UCSD-AML1 (cell line): Measurements from ENCODE around the gene PNN.
A peak's percentile ranks its signal among the peaks of the same experiment; 100 is the strongest.
"Not testable (repeated sequence)": the region's sequence is repeated elsewhere in the genome, so short reads cannot be mapped to it uniquely, and the experiment has no call there.

Experiments
- DNase-seq: peaks from one replicate; lab custom pipeline; 2025; ENCODE audit not compliant: unreplicated experiment; lab: John Stamatoyannopoulos, UW

PNN gene

DNA sequence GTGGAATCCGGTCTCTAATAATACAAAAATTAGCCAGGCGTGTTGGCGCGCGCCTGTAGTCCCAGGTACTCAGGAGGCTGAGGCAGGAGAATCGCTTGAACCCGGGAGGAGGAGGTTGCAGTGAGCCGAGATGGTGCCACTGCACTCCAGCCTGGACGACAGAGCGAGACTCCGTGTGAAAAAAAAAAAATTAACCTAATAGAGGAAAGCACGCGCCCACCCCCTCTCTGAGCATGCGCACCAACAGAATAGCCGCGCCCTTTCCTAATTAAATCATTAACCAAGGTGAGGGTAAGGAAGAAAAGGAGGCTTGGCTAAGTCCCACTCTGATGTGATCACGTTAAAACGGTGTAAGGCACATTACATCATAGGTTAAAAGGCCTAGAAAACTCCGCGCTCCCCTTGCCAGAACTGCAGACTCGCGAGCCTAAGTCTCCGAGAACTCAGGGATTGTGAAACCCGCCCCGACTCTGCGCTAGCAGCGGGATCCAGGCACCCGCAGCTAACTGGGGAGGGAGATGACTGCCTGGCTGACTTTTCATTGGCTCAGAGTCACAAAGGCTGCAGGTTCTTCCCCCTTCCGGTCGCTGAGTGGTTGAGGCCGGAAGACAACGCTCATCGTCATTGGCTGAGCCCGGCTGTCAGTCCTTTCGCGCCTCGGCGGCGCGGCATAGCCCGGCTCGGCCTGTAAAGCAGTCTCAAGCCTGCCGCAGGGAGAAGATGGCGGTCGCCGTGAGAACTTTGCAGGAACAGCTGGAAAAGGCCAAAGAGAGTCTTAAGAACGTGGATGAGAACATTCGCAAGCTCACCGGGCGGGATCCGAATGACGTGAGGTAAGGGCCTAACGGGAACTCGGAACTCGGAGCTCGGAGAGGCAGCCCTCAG, at the start of gene PNN:
TSS of gene PNN (plus strand) at position 695 of the 885 bp plus-strand sequence. CDS start at position 721, 26 bp downstream.
- peak; percentile 97 for DNase-seq

DNA sequence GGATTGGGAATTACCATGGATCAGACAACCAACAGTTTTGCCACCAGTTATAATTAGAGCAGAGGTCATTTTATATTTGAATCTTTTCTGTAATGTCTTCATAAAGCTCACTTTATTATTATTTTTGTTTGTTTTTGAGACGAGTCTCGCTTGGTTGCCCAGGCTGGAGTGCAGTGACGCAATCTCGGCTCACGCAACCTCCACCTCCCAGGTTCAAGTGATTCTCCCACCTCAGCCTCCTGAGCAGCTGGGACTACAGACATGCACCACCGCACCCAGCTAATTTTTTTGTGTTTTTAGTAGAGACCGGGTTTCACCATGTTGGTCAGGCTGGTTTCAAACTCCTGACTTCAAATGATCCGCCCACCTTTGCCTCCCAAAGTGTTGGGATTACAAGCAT, 37.2 kb upstream of the PNN start:
- not testable (repeated sequence) for DNase-seq

DNA sequence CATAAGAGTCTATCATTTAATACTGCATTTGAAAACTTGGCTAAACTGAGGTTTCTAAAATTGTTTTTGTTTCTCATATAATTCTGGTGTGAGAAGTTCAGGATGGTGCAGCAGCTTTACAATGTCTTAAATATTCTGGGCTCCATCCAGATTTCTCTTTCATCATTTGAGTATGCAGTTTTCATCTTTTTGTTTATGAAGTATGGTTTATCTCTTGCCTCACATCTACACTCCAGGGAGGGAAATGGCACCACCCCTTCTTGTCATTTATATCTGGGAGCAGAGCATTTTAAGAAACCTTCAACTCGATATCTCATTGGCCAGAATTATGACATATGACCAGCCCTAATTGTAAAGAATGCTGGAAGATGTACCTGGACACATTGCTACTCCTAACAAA, 36.6 kb upstream of the PNN start:
- no peak for DNase-seq

DNA sequence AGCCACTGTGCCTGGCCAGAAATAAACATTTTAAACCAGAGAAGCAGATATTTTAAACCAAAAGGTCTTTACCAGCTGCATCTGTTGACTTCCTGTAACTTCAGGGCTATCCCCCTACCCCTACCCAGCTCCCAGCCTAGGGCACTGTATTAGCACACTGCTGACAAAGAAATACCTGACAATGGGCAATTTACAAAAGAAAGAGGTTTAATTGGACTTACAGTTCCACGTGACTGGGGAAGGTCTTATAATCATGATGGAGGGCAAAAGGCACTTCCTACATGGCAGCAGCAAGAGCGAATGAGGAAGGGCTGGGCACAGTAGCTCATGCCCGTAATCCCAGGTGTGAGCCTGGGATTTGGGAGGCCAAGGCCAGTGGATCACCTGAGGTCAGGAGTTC, 34.9 kb upstream of the PNN start:
- no peak for DNase-seq

DNA sequence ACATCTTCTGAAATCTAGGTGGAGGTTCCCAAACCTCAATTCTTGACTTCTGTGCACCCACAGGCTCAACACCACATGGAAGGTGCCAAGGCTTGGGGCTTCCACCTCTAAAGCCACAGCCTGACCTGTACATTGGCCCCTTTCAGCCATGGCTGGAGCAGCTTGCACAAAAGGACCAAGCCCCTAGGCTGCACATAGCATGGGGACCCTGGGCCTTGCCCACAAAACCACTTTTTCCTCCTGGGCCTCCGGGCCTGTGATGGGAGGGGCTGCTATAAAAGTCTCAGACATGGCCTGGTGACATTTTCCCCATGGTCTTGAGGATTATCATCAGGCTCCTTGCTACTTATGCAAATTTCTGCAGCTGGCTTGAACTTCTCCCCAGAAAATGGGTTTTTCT, 33.4 kb upstream of the PNN start:
- DNase-seq, result not testable (repeated sequence)

DNA sequence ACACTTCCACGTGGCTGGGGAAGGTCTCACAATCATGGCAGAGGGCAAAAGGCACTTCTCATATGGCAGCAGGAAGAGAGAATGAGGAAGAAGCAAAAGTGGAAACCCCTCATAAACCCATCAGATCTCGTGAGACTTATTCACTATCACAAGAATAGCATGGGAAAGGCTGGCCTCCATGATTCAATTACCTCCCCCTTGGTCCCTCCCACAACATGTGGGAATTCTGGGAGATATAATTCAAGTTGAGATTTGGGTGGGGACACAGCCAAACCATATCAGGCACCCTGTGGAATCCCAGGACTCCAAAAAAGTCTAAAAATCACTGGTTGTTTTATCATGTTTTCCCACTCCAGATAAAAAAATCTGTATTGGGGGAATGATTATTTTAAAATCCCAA, 31.8 kb upstream of the PNN start:
- not testable (repeated sequence) for DNase-seq

DNA sequence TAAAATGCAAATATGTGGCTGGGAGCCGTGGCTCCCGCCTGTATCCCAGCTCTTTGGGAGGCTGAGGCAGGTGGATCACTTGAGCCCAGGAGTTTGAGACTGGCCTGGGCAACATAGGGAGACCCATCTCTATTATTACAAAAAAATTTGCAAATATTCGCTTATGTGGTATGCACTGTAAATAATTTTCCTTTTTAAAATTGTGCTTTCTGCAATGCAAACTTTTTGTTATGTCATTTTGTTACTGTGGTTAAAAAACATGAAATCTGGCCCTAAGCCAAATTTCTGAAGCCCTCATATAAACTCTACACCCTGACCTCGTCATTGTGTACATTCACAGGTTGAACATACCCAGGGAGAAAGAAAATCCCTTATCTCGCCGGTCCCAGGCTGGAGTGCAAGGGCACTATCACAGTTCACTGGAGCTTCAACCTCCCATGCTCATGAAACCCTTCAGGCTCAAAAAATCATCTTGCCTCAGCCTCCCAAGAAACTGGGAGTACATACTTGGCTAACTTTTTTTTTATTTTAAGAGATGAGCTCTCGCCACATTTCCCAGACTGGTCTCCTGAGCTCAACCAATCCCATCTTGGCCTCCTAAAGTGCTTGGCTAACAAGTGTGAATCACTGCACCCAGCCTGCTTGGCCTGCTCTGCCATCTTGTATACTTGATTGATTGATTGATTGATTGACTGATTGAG, 29.6 kb upstream of the PNN start:
- no peak for DNase-seq

DNA sequence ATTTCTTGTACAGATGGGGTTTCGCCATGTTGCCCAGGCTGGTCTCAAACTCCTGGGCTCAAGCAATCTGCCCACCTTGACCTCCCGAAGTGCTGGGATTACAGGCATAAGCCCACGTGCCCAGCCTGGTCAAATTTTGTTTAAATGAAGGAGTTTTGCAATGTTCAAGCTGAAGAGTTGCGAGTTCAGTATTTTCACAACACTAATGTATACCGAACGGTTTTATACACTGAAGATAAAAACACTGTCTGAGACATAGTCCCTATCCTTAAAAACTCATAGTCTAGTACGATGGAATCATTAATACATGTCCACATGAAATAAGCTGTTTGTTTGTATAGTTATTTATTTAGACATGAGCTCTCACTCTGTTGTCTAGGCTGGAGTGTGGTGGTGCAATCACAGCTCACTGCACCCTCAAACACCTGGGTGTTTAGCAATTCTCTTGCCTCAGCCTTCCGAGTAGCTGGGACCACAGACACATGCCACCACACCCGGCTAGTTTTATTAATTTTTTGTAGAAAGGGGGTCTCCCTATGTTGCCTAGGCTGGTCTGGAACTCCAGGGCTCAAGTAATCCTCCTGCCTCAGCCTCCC, 20.4 kb upstream of the PNN start:
- DNase-seq, result no peak

DNA sequence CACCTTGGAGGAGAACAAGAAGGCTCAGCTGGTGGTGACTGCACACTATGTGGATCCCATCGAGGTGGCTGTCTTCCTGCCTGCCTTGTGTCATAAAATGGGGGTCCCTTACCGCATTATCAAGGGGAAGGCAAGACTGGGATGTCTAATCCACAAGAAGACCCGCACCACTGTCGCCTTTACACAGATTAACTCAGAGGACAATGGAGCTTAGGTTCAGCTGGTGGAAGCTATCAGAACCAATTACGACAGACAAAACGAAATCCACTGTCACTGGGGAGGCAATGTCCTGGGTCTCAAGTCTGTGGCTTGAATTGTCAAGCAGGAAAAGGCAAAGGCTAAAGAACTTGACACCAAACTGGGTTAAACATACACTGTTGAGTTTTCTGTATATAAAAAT, 17.6 kb upstream of the PNN start:
- no peak for DNase-seq

DNA sequence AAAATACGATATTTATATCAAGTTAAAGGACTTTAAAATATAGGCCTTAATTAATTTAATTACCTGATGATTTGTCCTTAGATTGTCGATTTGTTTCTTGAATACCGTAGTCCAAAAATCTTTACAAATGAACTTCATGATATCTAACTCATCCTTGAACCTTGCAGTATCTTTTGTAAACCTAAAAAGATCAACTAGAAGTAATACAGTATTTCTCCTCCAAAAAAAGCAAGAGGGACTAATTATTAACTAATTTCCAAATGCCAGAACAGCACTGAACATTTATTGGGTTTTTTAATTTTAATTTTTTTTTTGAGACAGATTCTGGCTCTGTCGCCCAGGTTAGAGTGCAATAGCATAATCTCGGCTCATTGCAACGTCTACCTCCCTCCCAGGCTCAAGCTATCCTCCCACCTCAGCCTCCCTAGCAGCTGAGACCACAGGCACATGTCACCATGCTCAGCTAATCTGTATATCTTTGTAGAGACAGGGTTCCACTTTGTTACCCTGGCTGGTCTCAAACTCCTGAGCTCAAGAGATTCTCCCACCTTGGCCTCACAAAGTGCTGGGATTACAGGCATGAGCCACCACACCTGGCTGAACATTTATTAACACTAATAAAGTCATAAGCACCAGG, 16.7 kb upstream of the PNN start:
- DNase-seq, result no peak

DNA sequence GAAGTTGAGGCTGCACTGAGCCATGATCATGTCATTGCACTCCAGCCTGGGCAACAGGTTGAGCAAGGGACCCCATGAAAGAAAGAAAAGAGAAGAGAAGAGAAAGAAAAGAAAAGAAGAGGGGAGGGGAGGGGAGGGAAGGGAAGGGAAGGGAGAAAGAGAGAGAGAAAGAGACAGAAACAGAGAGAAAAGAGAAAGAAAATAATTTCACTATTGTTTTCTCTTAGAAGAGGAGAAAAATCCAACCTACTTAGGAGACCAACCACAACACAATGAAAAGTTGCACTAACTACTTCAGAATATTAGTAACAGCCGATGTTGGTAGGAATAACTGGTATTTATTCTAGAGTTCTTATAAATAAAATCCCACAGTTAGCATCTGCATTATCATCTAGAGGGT, 14.6 kb upstream of the PNN start:
- DNase-seq, result no peak

DNA sequence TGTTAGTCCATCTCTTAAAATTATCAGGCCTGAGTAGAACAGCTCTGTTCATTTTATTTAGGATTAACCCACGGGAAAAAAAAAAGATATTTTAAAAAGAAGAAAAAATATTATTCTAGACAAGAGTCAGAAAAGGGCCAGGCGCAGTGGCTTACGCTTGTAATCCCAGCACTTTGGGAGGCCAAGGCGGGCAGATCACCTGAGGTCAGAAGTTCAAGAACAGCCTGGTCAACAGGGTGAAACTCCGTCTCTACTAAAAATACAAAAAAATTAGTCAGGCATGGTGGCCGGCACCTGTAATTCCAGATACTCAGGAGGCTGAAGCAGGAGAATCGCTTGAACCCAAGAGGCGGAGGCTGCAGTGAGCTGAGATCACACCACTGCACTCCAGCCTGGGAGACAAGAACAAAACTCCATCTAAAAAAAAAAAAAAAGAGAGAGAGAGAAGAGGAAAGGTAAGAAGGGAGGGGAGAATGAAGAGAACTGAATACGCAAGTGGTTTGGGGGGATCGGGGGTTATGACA, 7.2 kb upstream of the PNN start:
- DNase-seq, result not testable (repeated sequence)

DNA sequence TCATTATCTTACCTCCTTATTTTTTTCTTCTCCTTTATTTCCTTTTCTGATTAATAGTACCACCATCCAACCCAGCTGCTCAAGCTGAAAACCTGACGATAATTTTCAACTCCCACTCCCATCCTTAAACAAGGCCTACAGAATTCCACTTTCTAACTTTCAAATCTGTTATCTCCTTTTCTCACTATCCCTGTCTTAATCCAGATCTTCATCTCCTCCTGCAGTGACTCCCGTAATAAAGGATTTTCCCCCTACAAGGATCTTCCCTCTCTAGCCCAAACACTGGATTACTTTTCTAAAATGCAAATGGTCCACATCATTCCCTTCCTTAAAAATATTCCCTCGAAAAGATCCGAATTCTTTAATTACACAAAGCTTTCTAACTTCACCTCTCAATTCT, 6.5 kb upstream of the PNN start:
- no peak for DNase-seq

DNA sequence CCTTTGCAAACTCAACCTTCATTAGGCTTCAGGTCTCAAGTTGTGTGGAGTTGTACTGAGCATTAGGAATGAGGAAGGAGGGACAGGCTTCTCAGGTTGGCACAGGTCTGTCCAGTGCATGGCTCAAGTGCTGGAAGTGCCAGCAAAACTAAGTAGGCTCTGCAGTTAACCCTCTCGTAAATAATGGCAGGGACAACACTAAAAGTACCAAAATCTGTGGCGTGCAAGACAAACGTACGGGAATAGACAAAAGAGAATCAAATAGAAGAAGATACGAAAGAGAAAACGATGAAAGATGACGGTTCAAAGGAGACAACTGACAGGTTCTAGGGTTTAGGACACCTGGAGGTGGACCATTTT, 5.5 kb upstream of the PNN start:
- DNase-seq, result no peak

DNA sequence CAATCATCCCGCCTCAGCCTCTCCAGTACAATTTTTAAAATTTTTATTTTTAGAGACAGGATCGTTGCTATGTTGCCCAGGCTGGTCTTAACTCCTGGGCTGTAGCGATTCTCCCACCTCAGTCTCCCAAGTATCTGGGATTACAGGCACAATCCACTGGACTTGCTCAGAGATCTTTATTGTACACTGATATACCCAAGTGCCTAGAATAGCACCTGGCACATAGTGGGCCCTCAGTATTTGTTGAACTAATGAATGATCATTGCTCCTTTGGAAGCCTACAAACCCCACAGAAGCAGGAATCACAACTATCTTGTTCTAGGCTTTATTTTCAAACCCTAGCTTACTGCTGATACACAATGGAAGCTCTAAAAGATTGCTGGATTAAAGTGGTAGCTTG, 1.9 kb upstream of the PNN start:
- no peak for DNase-seq

DNA sequence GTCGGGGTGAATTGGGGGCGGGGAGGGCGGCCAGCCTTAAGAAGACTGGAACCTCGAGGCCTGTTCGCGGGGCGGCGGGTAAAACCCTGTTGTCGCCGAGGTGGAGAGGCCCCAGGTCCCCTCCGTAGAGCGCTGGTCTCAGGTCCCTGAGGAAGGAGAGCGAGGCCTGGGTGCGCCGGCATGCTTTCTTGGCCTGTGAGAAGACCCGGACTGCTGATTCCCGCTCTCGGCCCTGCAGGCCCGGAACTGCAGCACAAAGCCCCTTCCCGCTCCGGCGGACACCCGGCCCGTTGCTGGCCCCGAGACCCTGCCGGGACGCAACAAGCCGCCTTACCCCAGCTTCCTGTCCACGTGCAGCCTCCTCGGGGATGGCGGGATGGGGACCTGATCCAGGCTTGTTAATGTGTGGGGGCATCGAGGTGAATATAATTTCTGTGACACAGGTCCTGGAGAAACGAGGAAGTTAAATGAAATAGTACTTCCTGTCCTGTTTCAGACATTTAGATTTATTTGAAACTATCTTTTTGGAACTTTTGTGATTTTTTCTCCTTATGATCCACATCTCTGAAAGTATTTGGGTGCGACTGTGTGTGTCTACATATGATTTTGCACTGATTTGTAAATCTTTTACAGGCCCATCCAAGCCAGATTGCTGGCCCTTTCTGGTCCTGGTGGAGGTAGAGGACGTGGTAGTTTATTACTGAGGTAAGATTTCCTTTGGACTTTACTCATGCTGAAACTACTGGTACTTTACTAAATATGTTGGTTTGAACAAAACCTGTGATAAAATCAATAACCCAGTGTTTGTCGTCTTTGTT, 600 bp downstream of the PNN start:
- peak; percentile 59 for DNase-seq

DNA sequence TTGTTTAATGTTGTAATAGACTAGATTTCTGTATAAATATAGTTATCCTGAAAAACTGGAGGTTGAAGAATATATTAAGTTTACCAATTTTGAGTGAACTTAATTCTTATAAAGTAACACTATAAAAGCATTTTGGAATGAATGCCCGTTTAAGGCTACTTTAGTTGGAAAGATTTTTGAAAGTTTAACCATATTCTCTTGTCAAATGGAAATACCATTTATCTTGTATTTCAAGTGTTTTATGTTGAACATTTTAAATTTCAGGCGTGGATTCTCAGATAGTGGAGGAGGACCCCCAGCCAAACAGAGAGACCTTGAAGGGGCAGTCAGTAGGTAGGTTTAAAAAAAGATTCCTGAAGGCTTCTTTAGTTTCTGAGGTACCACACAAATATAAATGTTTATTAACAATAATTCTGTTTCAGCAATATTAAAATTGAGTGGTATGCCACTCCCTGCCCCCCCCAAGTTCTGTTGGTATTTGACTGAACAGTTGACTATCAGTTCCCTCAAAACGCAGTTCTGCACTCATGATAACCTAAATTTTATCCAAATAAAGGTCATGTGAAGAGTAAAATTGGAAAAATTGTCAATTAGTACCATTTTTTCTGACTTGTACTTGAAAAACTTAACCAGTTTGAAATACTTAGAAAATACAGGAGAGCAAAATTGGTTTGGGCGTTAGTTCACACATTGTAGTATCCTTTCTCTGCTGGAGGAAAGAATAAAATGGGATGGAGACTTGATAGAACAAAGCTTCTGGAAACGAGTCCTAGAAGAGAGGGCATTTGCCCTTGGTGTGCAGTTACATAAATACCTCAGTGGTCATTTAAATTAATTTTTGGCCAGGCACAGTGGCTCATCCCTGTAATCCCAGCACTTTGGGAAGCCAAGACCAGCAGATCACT, 1.5 kb downstream of the PNN start:
- DNase-seq, result no peak

DNA sequence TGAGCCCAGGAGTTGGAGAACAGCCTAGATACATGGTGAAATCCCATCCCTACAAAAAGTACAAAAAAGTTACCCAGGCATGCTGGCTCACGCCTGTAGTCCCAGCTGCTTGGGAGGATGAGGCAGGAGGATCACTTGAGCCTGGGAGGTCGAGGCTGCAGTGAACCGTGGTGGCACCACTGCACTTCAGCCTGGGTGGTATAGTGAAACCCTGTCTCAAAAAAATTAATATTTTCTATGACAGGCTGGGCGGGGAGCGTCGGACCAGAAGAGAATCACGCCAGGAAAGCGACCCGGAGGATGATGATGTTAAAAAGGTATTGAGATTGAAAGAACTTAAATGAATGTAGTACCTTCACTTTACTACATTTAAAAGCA, 2.1 kb downstream of the PNN start:
- no peak for DNase-seq

DNA sequence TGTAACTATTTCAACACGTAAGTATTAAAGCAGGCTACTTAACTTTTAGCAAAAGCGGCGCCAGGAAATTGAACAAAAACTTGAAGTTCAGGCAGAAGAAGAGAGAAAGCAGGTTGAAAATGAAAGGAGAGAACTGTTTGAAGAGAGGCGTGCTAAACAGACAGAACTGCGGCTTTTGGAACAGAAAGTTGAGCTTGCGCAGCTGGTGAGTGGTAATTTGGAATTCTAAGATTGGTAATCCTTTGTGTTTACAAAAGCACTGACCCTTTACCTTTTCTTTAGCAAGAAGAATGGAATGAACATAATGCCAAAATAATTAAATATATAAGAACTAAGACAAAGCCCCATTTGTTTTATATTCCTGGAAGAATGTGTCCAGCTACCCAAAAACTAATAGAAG, 4.0 kb downstream of the PNN start:
- DNase-seq, result no peak

DNA sequence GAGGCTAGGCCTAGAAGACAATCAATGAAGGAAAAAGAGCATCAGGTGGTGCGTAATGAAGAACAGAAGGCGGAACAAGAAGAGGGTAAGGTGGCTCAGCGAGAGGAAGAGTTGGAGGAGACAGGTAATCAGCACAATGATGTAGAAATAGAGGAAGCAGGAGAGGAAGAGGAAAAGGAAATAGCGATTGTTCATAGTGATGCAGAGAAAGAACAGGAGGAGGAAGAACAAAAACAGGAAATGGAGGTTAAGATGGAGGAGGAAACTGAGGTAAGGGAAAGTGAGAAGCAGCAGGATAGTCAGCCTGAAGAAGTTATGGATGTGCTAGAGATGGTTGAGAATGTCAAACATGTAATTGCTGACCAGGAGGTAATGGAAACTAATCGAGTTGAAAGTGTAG, 5.5 kb downstream of the PNN start:
- DNase-seq, result no peak
